Mononuclear cell (primary cell): ENCODE results near the gene IDE. TPM values are rescaled to one million over a fixed set of nuclear protein-coding genes. Genes with fewer than 3 reads are reported as not detected.

Experiments
- H3K27me3 ChIP-seq: 2 replicates; pipeline ENCODE4 v1.6.0; 2011; ENCODE audit warnings: low read length, control low read depth; ENCODE audit not compliant: insufficient read depth
- H3K4me1 ChIP-seq: 2 replicates; pipeline ENCODE4 v1.5.1; 2011; ENCODE audit warnings: mild to moderate bottlenecking, low read length, control low read depth; ENCODE audit not compliant: insufficient read depth
- H3K4me3 ChIP-seq: 2 replicates; pipeline ENCODE4 v1.5.1; 2011; ENCODE audit warnings: mild to moderate bottlenecking, low read length, moderate library complexity
- H3K9me3 ChIP-seq: 2 replicates; pipeline ENCODE4 v1.5.1; 2011; ENCODE audit warnings: low read depth, mild to moderate bottlenecking, control low read depth, low read length
- total RNA-seq: library from RNA; depleted of rRNA; stranded (reverse); fragments of >200 nt; gene quantifications from one replicate; pipeline ENCODE4 v1.2.3, GENCODE V29; 2012

The IDE gene
- total RNA-seq, 1 donor: 9.9 TPM

DNA sequence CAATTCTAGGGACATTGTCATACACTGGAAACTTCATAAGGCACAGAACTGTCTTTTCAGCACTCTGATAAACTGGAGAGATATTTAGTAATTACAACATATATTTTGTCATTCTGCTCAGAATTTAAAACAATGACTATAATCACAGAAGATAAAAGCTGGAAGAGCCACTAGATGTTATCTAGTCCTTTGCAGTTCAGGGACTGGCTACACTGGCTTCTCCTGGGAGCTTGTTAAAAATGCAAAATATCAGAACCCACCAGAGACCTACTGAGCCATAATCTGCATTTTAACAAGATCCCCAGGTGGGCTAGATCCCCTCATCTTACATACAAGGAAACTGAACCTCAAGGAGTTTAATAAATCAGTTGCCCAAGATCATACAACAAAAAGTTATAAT lies 32.3 kb downstream of the IDE start:
- H3K27me3 ChIP-seq: no peaks in the 10 kb centered on the region
- no peak overlapping the region for H3K4me3 ChIP-seq
- no peaks in the 10 kb centered on the region for H3K9me3 ChIP-seq
- peaks cover 10% of the 10 kb centered on the region for H3K4me1 ChIP-seq

- Histone ChIP-seq H3K27me3 (no peaks in the 10 kb centered on the region), H3K4me1 (no peaks in the 10 kb centered on the region), H3K4me3 (no peak overlapping the region), H3K9me3 (no peaks in the 10 kb centered on the region)
These were observed 35.5 kb downstream of the IDE start for GRCh38 chr10:92538231-92538958.

DNA sequence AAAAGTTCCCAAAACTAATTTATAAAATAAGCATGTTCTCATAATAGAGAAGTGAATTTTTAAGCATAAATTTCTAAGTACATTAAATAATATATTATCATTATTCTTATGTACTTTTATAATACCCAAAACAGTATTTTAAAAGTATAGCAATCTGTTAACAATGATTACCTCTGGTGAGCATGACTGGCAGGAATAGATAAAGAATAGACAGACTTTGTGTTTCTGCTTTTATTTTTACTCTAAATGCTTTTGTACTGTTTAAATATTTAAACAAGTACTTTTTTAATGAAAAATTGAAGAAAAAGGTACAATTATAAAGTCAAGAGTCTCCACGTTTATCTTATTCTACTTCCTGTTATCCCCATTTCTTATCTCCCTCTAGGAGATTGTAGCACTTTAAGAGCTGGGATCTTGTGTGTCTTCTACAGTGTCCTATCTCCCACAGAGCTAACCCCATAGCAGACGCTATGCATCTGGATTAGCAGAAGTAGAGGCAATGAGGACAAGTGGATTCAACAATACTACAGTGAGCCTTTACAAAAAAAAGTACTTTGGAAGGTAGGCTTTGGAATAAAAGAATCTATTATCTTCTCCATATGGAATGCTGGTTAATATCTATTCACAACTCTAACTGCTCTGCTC lies 42.9 kb downstream of the IDE start:
- no peak overlapping the region for H3K4me3 ChIP-seq
- no peaks in the 10 kb centered on the region for H3K27me3 ChIP-seq
- no peaks in the 10 kb centered on the region for H3K4me1 ChIP-seq
- H3K9me3 ChIP-seq: no peaks in the 10 kb centered on the region

- Histone ChIP-seq H3K4me3 (no peak overlapping the region), H3K4me1 (no peaks in the 10 kb centered on the region), H3K9me3 (no peaks in the 10 kb centered on the region), H3K27me3 (no peaks in the 10 kb centered on the region)
These were observed 43.5 kb downstream of the IDE start for GRCh38 chr10:92530421-92530820.

GRCh38 chr10:92527716-92528115 lies 46.2 kb downstream of the IDE start:
- Histone ChIP-seq H3K4me1 (no peaks in the 10 kb centered on the region), H3K9me3 (no peaks in the 10 kb centered on the region), H3K4me3 (no peak overlapping the region), H3K27me3 (no peaks in the 10 kb centered on the region)

DNA sequence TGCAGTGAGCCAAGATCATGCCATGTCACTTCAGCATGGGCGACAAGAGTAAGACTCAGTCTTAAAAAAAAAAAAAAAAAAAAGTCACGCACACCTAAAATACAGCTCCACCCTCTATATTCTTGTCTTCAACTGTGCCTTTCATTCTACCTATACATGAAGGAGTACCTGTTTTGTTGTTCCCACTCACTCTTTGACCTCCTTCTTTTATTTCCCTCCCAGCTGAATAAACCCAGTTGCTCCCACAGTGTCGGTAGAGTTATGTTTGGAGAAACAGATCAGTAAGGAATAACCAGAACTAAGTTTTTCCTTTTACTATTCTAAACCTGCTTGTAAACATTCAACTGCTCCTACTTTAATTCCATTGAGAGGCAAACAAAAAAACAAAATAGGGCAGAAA lies 50.3 kb downstream of the IDE start:
- no peaks in the 10 kb centered on the region for H3K9me3 ChIP-seq
- H3K4me1 ChIP-seq: no peaks in the 10 kb centered on the region
- no peaks in the 10 kb centered on the region for H3K27me3 ChIP-seq
- no peak overlapping the region for H3K4me3 ChIP-seq

DNA sequence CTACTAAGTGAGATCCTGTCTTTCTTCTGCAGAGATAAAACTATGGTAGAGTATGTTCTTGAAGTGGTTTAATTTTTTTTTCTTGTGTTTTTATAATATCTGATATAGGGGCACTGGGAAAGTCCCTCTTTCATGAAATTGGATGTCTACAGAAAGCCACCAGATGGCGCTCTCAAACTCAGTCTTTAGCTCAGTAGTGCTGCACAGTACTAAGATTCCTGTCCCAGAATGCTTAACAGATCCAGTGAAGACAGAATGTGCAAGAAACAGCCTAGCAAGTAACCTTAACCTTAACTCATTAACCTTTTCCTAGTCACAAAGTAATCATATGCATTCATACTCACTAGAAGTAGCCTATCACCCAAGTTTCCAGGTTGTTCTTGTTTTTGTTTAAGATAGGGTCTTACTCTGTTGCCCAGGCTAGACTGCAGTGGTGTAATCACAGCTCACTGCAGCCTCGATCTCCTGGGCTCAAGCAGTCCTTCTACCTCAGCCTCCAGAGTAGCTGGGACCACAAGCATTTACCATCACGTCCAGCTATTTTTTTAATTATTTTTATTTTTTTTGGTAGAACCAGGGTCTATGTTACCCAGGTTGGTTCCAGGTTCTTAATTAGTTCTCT lies 56.7 kb downstream of the IDE start:
- H3K9me3 ChIP-seq: no peaks in the 10 kb centered on the region
- H3K4me3 ChIP-seq: no peak overlapping the region
- no peaks in the 10 kb centered on the region for H3K27me3 ChIP-seq
- no peaks in the 10 kb centered on the region for H3K4me1 ChIP-seq

GRCh38 chr10:92508866-92509265 lies 65.0 kb downstream of the IDE start:
- Histone ChIP-seq H3K27me3 (no peaks in the 10 kb centered on the region), H3K4me3 (no peak overlapping the region), H3K9me3 (no peaks in the 10 kb centered on the region), H3K4me1 (no peaks in the 10 kb centered on the region)

DNA sequence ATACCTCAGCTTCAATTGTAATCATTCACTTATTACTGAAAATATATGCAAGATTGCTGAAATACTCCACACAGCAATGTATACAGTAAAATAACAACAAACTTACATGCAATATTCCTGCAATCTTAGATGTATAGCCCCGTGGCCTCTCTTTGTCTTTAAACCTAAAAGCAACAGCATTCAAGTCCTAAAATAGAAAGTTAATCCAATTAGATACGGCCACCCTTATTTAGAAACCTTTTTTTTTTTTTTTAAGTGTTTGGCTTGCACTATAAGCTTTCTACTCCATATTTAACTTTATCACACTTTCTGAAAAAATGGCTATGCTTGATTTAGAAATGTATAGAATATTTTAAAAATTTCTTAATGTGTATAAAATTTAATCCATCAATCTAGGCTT lies 67.6 kb downstream of the IDE start:
- H3K4me1 ChIP-seq: no peaks in the 10 kb centered on the region
- no peaks in the 10 kb centered on the region for H3K9me3 ChIP-seq
- no peaks in the 10 kb centered on the region for H3K27me3 ChIP-seq

GRCh38 chr10:92505044-92505443 lies 68.8 kb downstream of the IDE start:
- no peaks in the 10 kb centered on the region for H3K4me1 ChIP-seq
- no peaks in the 10 kb centered on the region for H3K9me3 ChIP-seq
- H3K27me3 ChIP-seq: no peaks in the 10 kb centered on the region
- H3K4me3 ChIP-seq: no peak overlapping the region

More for the DNA sequence above, 67.6 kb downstream of the IDE start:
- H3K4me3 ChIP-seq: no peak overlapping the region

- H3K9me3 ChIP-seq: no peaks in the 10 kb centered on the region
- no peak overlapping the region for H3K4me3 ChIP-seq
- no peaks in the 10 kb centered on the region for H3K4me1 ChIP-seq
- no peaks in the 10 kb centered on the region for H3K27me3 ChIP-seq
These were observed 71.5 kb downstream of the IDE start for GRCh38 chr10:92502296-92502808.

- Histone ChIP-seq H3K27me3 (no peaks in the 10 kb centered on the region), H3K4me1 (no peaks in the 10 kb centered on the region), H3K4me3 (no peak overlapping the region), H3K9me3 (no peaks in the 10 kb centered on the region)
These were observed 80.5 kb downstream of the IDE start for GRCh38 chr10:92493362-92493761.

GRCh38 chr10:92492748-92493240 lies 81.1 kb downstream of the IDE start:
- H3K27me3 ChIP-seq: no peaks in the 10 kb centered on the region
- peaks cover under 1% of the 10 kb centered on the region for H3K4me1 ChIP-seq
- no peak overlapping the region for H3K4me3 ChIP-seq
- H3K9me3 ChIP-seq: no peaks in the 10 kb centered on the region

GRCh38 chr10:92490387-92490786 lies 83.5 kb downstream of the IDE start:
- Histone ChIP-seq H3K4me3 (no peak overlapping the region), H3K4me1 (peaks cover 20% of the 10 kb centered on the region), H3K27me3 (no peaks in the 10 kb centered on the region), H3K9me3 (no peaks in the 10 kb centered on the region)

DNA sequence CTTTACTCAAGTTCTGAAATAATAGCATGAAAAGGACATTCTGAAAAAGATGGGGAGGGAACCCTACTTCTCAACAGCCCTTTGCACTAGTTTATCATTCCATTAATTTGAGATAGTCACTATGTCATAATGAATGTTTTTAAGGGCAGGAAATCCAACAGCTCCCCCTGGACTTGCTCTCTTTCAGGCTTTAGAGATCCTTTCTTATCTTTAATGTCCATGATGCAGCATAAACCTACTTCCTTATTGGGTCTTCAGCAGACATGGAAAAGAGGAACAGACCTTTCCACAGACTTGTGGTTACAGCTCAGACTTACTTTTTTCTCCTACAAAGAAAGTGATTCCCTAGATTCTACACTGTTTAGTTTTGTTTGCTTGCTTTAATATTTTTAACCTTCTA lies 87.3 kb downstream of the IDE start:
- Histone ChIP-seq H3K4me1 (peaks cover 20% of the 10 kb centered on the region), H3K9me3 (no peaks in the 10 kb centered on the region), H3K27me3 (no peaks in the 10 kb centered on the region), H3K4me3 (no peak overlapping the region)
